ENCODE measurements around the gene GABRG2. TPM values are rescaled to one million over a fixed set of nuclear protein-coding genes. Genes with fewer than 3 reads are reported as not detected.

Gene GABRG2
- total and polyA plus RNA-seq, 2 experiments from 2014 or later: 3.5 to 5.3 TPM

GRCh38 chr5:162174358-162174974 lies 106.9 kb downstream of the GABRG2 start (continued):
- TF ChIP-seq JUNB (IDR thresholded peaks at IDR 0.05; ENCODE audit: unreplicated experiment): no peak
- no peak for TF ChIP-seq CTCF (conservative IDR thresholded peaks at IDR 0.05; ENCODE audit: low read depth in 2 of 2)
- no peak for TF ChIP-seq ETS1 (IDR thresholded peaks at IDR 0.05)
- TF ChIP-seq EZH2phosphoT487 (IDR thresholded peaks at IDR 0.05; ENCODE audit: unreplicated experiment): no peak

- Mint-ChIP-seq H3K27me3 (ENCODE audit: insufficient read depth, low read depth, poor library complexity) (no peaks in the 10 kb centered on the region), H3K4me1 (no peaks in the 10 kb centered on the region), H3K4me3 (no peak overlapping the region), H3K36me3 (ENCODE audit: low read depth) (no peaks in the 10 kb centered on the region), H3K9me3 (peaks cover 16% of the 10 kb centered on the region; the same call in 2 of the 3 replicates), H3K27ac (no peak overlapping the region)
- H3K4me1 ChIP-seq (ENCODE audit: insufficient read depth): no peaks in the 10 kb centered on the region
- no peaks in the 10 kb centered on the region for H4K20me1 ChIP-seq (replicated peaks; ENCODE audit: insufficient read depth)
- no peaks in the 10 kb centered on the region for H3F3A ChIP-seq (replicated peaks; ENCODE audit: low read depth)
- no peaks in the 10 kb centered on the region for H3K27me3 ChIP-seq (ENCODE audit: insufficient read depth)
- TF ChIP-seq ZNF114 (CRISPR knock-in tag; IDR thresholded peaks at IDR 0.05): no peak
- no peak for TF ChIP-seq POLR2AphosphoS5 (IDR thresholded peaks at IDR 0.05; ENCODE audit: low read depth)
- TF ChIP-seq ZNF331 (CRISPR knock-in tag; IDR thresholded peaks at IDR 0.05; ENCODE audit: low read depth): no peak
- no peak for TF ChIP-seq JUNB (IDR thresholded peaks at IDR 0.05; ENCODE audit: unreplicated experiment)
- no peak for TF ChIP-seq STAT1 (IDR thresholded peaks at IDR 0.05; ENCODE audit: unreplicated experiment)
- TF ChIP-seq ETS1 (IDR thresholded peaks at IDR 0.05): no peak
- no peak for TF ChIP-seq EZH2phosphoT487 (IDR thresholded peaks at IDR 0.05; ENCODE audit: unreplicated experiment)
- TF ChIP-seq NANOG (IDR thresholded peaks at IDR 0.05; ENCODE audit: borderline replicate concordance): no peak
- no peak for TF ChIP-seq CTCF (conservative IDR thresholded peaks at IDR 0.05; ENCODE audit: low read depth in 2 of 2)
- TF ChIP-seq REST (IDR thresholded peaks at IDR 0.05; ENCODE audit: unreplicated experiment): no peak
- no peak for TF ChIP-seq EZH2 (IDR thresholded peaks at IDR 0.05; ENCODE audit: low read depth, unreplicated experiment)
- H3K4me2 ChIP-seq: no peak overlapping the region
- H3K79me2 ChIP-seq (replicated peaks; ENCODE audit: insufficient read depth): no peaks in the 10 kb centered on the region
- DNase-seq (ENCODE audit: low spot score) (no peak), ATAC-seq (no peak)
- H3K36me3 ChIP-seq (ENCODE audit: insufficient read depth): no peaks in the 10 kb centered on the region
- no peak overlapping the region for H3K4me3 ChIP-seq
- H2AFZ ChIP-seq: no peak overlapping the region
- no peaks in the 10 kb centered on the region; the same call in 1 of the 2 replicates for H3K9me2 ChIP-seq (ENCODE audit: insufficient read depth)
- H3K27ac ChIP-seq (ENCODE audit: low read depth): no peak overlapping the region
These were observed 119.8 kb downstream of the GABRG2 start for GRCh38 chr5:162187371-162187770.

All from GM23338 (cell line).